ENCODE measurements around the gene CIDEC. TPM values are rescaled to one million over a fixed set of nuclear protein-coding genes. Genes with fewer than 3 reads are reported as not detected.

The CIDEC gene
- total RNA-seq, 1 donor: not detected

GRCh38 chr3:9915254-9916141 is 35.4 kb upstream of the CIDEC start:
- peak overlapping the region; percentile 60 for H3K4me3 ChIP-seq (ENCODE audit: low read depth, low read length)
- peak; percentile 47 for DNase-seq (ENCODE audit: low read depth)
- peak; percentile 43 for TF ChIP-seq CTCF (IDR thresholded peaks at IDR 0.05; ENCODE audit: insufficient read depth, low read length)

- TF ChIP-seq CTCF (IDR thresholded peaks at IDR 0.05; ENCODE audit: insufficient read depth, low read length): no peak
- DNase-seq (ENCODE audit: low read depth): no peak
- peak overlapping the region; percentile 60 for H3K4me3 ChIP-seq (ENCODE audit: low read depth, low read length)
Observed at GRCh38 chr3:9914559-9915253, 34.7 kb upstream of the CIDEC start.

GRCh38 chr3:9914011-9914410 is 34.0 kb upstream of the CIDEC start:
- no peak for DNase-seq (ENCODE audit: low read depth)
- TF ChIP-seq CTCF (IDR thresholded peaks at IDR 0.05; ENCODE audit: insufficient read depth, low read length): no peak
- H3K4me3 ChIP-seq (ENCODE audit: low read depth, low read length): no peak overlapping the region

GRCh38 chr3:9913601-9914000 is 33.5 kb upstream of the CIDEC start:
- no peak overlapping the region for H3K4me3 ChIP-seq (ENCODE audit: low read depth, low read length)
- no peak for DNase-seq (ENCODE audit: low read depth)
- TF ChIP-seq CTCF (IDR thresholded peaks at IDR 0.05; ENCODE audit: insufficient read depth, low read length): no peak

GRCh38 chr3:9912294-9912935 is 32.4 kb upstream of the CIDEC start:
- no peak overlapping the region for H3K4me3 ChIP-seq (ENCODE audit: low read depth, low read length)
- peak; percentile 85 for DNase-seq (ENCODE audit: low read depth)
- TF ChIP-seq CTCF (IDR thresholded peaks at IDR 0.05; ENCODE audit: insufficient read depth, low read length): no peak

- no peak for TF ChIP-seq CTCF (IDR thresholded peaks at IDR 0.05; ENCODE audit: insufficient read depth, low read length)
- no peak for DNase-seq (ENCODE audit: low read depth)
- H3K4me3 ChIP-seq (ENCODE audit: low read depth, low read length): no peak overlapping the region
Observed at GRCh38 chr3:9911863-9912262, 31.8 kb upstream of the CIDEC start.
